Spleen (tissue), 11 donors: ENCODE measurements around the gene HRH3. TPM values are rescaled to one million over a fixed set of nuclear protein-coding genes. Genes with fewer than 3 reads are reported as not detected.

Experiments used
- DNase-seq: peaks from one replicate; pipeline ENCODE4 v3.0.0-alpha.2; 2020
- H3K27ac ChIP-seq, 8 donors: fragments of 200-600 bp; sonication (generic) in 7 of 8; 1 replicate in 4 of 8; 2 replicates in 4 of 8; pipeline versions ENCODE4 v1.5.0 to v1.8.0; 2016 to 2021; ENCODE audit warnings: inconsistent platforms in 4 of 8, mild to moderate bottlenecking in 4 of 8, moderate library complexity in 1 of 8
- H3K27me3 ChIP-seq, 7 donors: fragments of 200-600 bp; sonication (generic) in 6 of 7; replicated peaks in 1 of 7; 1 replicate in 4 of 7; 2 replicates in 3 of 7; pipeline versions ENCODE4 v1.5.0 to v1.8.0; 2016 to 2021; ENCODE audit warnings: inconsistent platforms in 3 of 7, mild to moderate bottlenecking in 1 of 7
- H3K36me3 ChIP-seq, 6 donors: fragments of 200-600 bp; sonication (generic) in 5 of 6; 1 replicate in 4 of 6; 2 replicates in 2 of 6; pipeline versions ENCODE4 v1.5.0 to v1.8.0; 2016 to 2021; ENCODE audit warnings: inconsistent platforms in 2 of 6
- H3K4me1 ChIP-seq, 6 donors: fragments of 200-600 bp; sonication (generic) in 5 of 6; 1 replicate in 3 of 6; 2 replicates in 3 of 6; pipeline versions ENCODE4 v1.5.0 to v1.8.0; 2016 to 2021; ENCODE audit warnings: inconsistent platforms in 3 of 6
- H3K4me3 ChIP-seq, 8 donors: fragments of 200-600 bp; sonication (generic) in 7 of 8; 1 replicate in 4 of 8; 2 replicates in 4 of 8; pipeline versions ENCODE4 v1.5.0 to v1.8.0; 2016 to 2021; ENCODE audit warnings: inconsistent platforms in 4 of 8, mild to moderate bottlenecking in 4 of 8, moderate library complexity in 2 of 8
- H3K9me3 ChIP-seq, 8 donors: fragments of 200-600 bp; sonication (generic) in 7 of 8; 1 replicate in 4 of 8; 2 replicates in 4 of 8; pipeline versions ENCODE4 v1.5.0 to v1.8.0; 2016 to 2021; ENCODE audit warnings: inconsistent platforms in 4 of 8
- POLR2A ChIP-seq, 3 donors: fragments of 450-650 bp; IDR thresholded peaks; one replicate each; pipeline ENCODE4 v1.5.1; 2017; ENCODE audit warnings: antibody characterized with exemption in 3 of 3, mild to moderate bottlenecking in 1 of 3
- POLR2AphosphoS5 ChIP-seq, 3 donors: sonication (generic); formaldehyde crosslinking; IDR thresholded peaks; one replicate each; pipeline ENCODE4 v1.5.1; 2017; ENCODE audit warnings: antibody characterized with exemption in 3 of 3
- WGBS, 5 donors: extraction: QIAGEN DNeasy Blood & Tissue Kit in 3 of 5; methylation state at CpG; one replicate each; pipeline versions ENCODE4 v1.1.5 to v1.1.7; 2013 to 2018; 5-methylcytosine and 5-hydroxymethylcytosine counted together
- intact Hi-C: fragments of 100-400 bp; cut with DNase I; formaldehyde crosslinking; loops from one replicate; pipeline ENCODE4 v1.15.0; 2023; ENCODE audit warnings: low total_unique reads
- polyA plus RNA-seq, 3 donors: library from polyadenylated mRNA; stranded (reverse); fragments of 200-250 nt; gene quantifications; one replicate each; pipeline ENCODE4 v1.2.1, GENCODE V29; 2013
- total RNA-seq, 7 donors: library from RNA; depleted of rRNA in 3 of 7; stranded (reverse); fragments of >200 nt in 3 of 7; fragmentation: NEBNext Ultra II Directional in 4 of 7; extraction: Animal tissue kit (Norgen Biotek cat#: 25700) in 4 of 7; gene quantifications; one replicate each; pipeline versions ENCODE4 v1.1.0 to v1.2.1, GENCODE V29; 2016 to 2021
- TF ChIP-seq, protein P1 (sequence below), 11 experiments: fragments of 200-600 bp in 7 of 11; fragments of 450-650 bp in 4 of 11; sonication (generic) in 4 of 11; IDR thresholded peaks in 8 of 11; conservative IDR thresholded peaks in 3 of 11; 1 replicate in 7 of 11; 2 replicates in 4 of 11; pipeline versions ENCODE4 v1.4.0 to v1.8.0; 2016 to 2021; ENCODE audit warnings: antibody characterized with exemption in 11 of 11, inconsistent platforms in 4 of 11, mild to moderate bottlenecking in 1 of 11
- donor health status: healthy with polysubstance abuse.
- donor health status: DM: no; HTN: no; CAD: no; lungs with moderate emphysema.
- donor health status: DM: no; HTN: no; CAD: no.
- donor health status: Bipolar disorder and iron deficiency.
- donor health status: healthy.
- donor health status: DM: no; HTN: no; CAD: no.
- donor health status: DM: yes; HTN: yes; CAD: no.

Gene HRH3
- total and polyA plus RNA-seq, 10 donors = not detected

DNA sequence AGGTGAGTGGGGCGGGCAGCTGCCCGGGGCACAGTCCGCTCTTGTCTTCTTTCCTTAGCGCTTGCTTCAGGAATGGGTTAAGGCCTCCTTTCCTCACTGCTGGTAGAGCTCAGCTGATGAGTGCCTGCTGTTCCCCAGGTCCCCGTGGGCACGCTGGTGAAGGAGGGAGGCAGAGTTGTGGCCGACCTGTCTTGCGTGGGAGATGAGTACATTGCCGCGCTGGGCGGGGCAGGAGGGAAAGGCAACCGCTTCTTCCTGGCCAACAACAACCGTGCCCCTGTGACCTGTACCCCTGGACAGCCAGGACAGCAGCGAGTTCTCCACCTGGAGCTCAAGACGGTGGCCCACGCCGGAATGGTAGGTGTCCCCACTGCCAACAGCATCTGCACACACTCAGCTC, 21.6 kb downstream of the HRH3 start:
- 96 to 97% (median 96%) methylated on average over 17 of the region's 17 CpGs for WGBS, 5 donors
- peaks cover 3 to 45% (median 23%) of the 10 kb centered on the region in 6 donors for H3K4me1 ChIP-seq
- no peaks in the 10 kb centered on the region for H3K27me3 ChIP-seq
- no peak overlapping the region for H3K4me3 ChIP-seq
- no peaks in the 10 kb centered on the region for H3K9me3 ChIP-seq
- TF ChIP-seq POLR2AphosphoS5 (IDR thresholded peaks at IDR 0.05) (no peak), POLR2A (IDR thresholded peaks at IDR 0.05) (no peak)
- TF ChIP-seq, protein P1, sequence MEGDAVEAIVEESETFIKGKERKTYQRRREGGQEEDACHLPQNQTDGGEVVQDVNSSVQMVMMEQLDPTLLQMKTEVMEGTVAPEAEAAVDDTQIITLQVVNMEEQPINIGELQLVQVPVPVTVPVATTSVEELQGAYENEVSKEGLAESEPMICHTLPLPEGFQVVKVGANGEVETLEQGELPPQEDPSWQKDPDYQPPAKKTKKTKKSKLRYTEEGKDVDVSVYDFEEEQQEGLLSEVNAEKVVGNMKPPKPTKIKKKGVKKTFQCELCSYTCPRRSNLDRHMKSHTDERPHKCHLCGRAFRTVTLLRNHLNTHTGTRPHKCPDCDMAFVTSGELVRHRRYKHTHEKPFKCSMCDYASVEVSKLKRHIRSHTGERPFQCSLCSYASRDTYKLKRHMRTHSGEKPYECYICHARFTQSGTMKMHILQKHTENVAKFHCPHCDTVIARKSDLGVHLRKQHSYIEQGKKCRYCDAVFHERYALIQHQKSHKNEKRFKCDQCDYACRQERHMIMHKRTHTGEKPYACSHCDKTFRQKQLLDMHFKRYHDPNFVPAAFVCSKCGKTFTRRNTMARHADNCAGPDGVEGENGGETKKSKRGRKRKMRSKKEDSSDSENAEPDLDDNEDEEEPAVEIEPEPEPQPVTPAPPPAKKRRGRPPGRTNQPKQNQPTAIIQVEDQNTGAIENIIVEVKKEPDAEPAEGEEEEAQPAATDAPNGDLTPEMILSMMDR (IDR thresholded peaks at IDR 0.05 in 8 of 11, conservative IDR thresholded peaks at IDR 0.05 in 3 of 11) = no peak
- no peak overlapping the region for H3K27ac ChIP-seq
- DNase-seq = peak; percentile 50
- H3K36me3 ChIP-seq = peaks cover 0 to 100% (median 76%) of the 10 kb centered on the region in 6 donors
- intact Hi-C loops = no loop called here

GRCh38 chr20:62197801-62198200, 22.3 kb downstream of the HRH3 start:
- intact Hi-C loops = no loop called here
- TF ChIP-seq POLR2A (IDR thresholded peaks at IDR 0.05) (no peak), POLR2AphosphoS5 (IDR thresholded peaks at IDR 0.05) (no peak)
- TF ChIP-seq, protein P1 (IDR thresholded peaks at IDR 0.05 in 8 of 11, conservative IDR thresholded peaks at IDR 0.05 in 3 of 11) = no peak
- DNase-seq = peak; percentile 70
- Histone ChIP-seq H3K36me3 (peaks cover 0 to 100% (median 78%) of the 10 kb centered on the region in 6 donors), H3K27ac (no peak overlapping the region), H3K4me1 (peaks cover 3 to 40% (median 17%) of the 10 kb centered on the region in 6 donors), H3K27me3 (no peaks in the 10 kb centered on the region), H3K9me3 (no peaks in the 10 kb centered on the region), H3K4me3 (no peak overlapping the region)
- 93 to 97% (median 94%) methylated on average over 18 of the region's 18 CpGs for WGBS, 5 donors

DNA sequence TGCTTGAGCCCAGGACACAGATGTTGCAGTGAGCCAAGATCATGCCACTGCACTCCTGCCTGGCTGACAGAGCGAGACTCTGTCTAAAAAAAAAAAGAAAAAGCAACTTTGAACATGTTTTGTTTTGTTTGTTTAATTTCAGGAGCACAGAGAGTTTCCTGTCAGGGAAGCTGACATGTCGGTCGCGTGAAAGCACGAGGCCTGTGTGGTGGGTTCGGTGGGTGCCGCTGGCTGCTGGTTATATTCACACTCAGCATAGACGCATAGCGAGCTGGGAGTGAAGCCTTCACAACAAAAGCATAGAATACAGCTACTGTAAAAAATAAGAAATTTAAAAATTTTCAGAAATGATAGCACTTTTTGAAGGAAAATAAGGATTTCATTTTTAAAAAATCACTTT, 22.8 kb downstream of the HRH3 start:
- Histone ChIP-seq H3K27me3 (no peaks in the 10 kb centered on the region), H3K27ac (no peak overlapping the region), H3K4me1 (peaks cover 3 to 36% (median 16%) of the 10 kb centered on the region in 6 donors), H3K4me3 (no peak overlapping the region), H3K9me3 (no peaks in the 10 kb centered on the region), H3K36me3 (peaks cover 0 to 100% (median 75%) of the 10 kb centered on the region in 6 donors)
- TF ChIP-seq POLR2AphosphoS5 (IDR thresholded peaks at IDR 0.05) (no peak), POLR2A (IDR thresholded peaks at IDR 0.05) (no peak)
- TF ChIP-seq, protein P1 (IDR thresholded peaks at IDR 0.05 in 8 of 11, conservative IDR thresholded peaks at IDR 0.05 in 3 of 11) = no peak
- intact Hi-C loops = no loop called here
- DNase-seq = peak; percentile 9
- WGBS, 5 donors = 83 to 99% (median 91%) methylated on average over 9 of the region's 9 CpGs

DNA sequence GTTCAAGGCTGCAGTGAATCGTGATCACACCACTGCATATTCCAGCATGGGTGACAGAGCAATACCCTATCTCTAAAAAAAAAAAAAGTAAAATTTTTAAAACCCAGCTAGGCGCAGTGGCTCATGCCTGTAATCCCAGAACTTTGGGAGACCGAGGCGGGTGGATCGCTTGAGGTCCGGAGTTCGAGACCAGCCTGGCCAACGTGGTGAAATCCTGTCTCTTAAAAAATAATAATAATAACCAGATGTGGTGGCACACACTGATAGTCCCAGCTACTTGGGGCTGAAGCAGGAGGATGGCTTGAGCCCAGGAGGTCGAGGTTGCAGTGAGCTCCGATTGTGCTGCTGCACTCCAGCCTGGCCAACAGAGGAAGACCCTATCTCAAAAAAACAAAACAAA, 23.8 kb downstream of the HRH3 start:
- WGBS, 5 donors = 94 to 97% (median 97%) methylated on average over 10 of the region's 10 CpGs
- TF ChIP-seq POLR2AphosphoS5 (IDR thresholded peaks at IDR 0.05) = no peak
- TF ChIP-seq, protein P1 (IDR thresholded peaks at IDR 0.05 in 8 of 11, conservative IDR thresholded peaks at IDR 0.05 in 3 of 11) = no peak
- no peak for TF ChIP-seq POLR2A (IDR thresholded peaks at IDR 0.05)
- H3K4me3 ChIP-seq = no peak overlapping the region
- H3K27me3 ChIP-seq = no peaks in the 10 kb centered on the region
- intact Hi-C loops = no loop called here
- peak; percentile 18 for DNase-seq
- H3K4me1 ChIP-seq = peaks cover under 1 to 25% (median 5%) of the 10 kb centered on the region in 6 donors
- no peaks in the 10 kb centered on the region for H3K9me3 ChIP-seq
- no peak overlapping the region for H3K27ac ChIP-seq
- H3K36me3 ChIP-seq = peaks cover 0 to 100% (median 66%) of the 10 kb centered on the region in 6 donors
